ENCODE data around the gene PKD2L1.

The PKD2L1 gene

GRCh38 chr10:100355086-100355485 lies 25.1 kb upstream of the PKD2L1 start:
- no peak for DNase-seq

- no peak for DNase-seq
Observed at GRCh38 chr10:100353770-100354485, 23.9 kb upstream of the PKD2L1 start.

- no peak for DNase-seq
Observed at GRCh38 chr10:100350914-100351485, 21.0 kb upstream of the PKD2L1 start.

GRCh38 chr10:100349672-100350071 lies 19.6 kb upstream of the PKD2L1 start:
- DNase-seq: no peak

GRCh38 chr10:100349087-100349486 lies 19.1 kb upstream of the PKD2L1 start:
- DNase-seq: no peak

- DNase-seq: no peak
Observed at GRCh38 chr10:100348389-100348927, 18.4 kb upstream of the PKD2L1 start.

GRCh38 chr10:100347568-100348195 lies 17.7 kb upstream of the PKD2L1 start:
- peak; percentile 42 for DNase-seq

- peak; percentile 95 for DNase-seq
Observed at GRCh38 chr10:100346765-100347567, 16.9 kb upstream of the PKD2L1 start, which contains the start of gene SCD. TSS of gene SCD (plus strand) at chr10:100347233. CDS start at chr10:100347505, 272 bp downstream.

GRCh38 chr10:100346351-100346764 lies 16.3 kb upstream of the PKD2L1 start:
- peak; percentile 77 for DNase-seq

- peak; percentile 47 for DNase-seq
Observed at GRCh38 chr10:100345570-100346330, 15.7 kb upstream of the PKD2L1 start.

- DNase-seq: no peak
Observed at GRCh38 chr10:100344241-100344788, 14.3 kb upstream of the PKD2L1 start.

- DNase-seq: no peak
Observed at GRCh38 chr10:100342627-100342972, 12.6 kb upstream of the PKD2L1 start.

GRCh38 chr10:100341953-100342626 lies 12.1 kb upstream of the PKD2L1 start:
- peak; percentile 56 for DNase-seq

- no peak for DNase-seq
Observed at GRCh38 chr10:100340948-100341847, 11.2 kb upstream of the PKD2L1 start.

- no peak for DNase-seq
Observed at GRCh38 chr10:100339236-100339635, 9.2 kb upstream of the PKD2L1 start.

- peak; percentile 46 for DNase-seq
Observed at GRCh38 chr10:100338434-100339036, 8.5 kb upstream of the PKD2L1 start.

- DNase-seq: no peak
Observed at GRCh38 chr10:100334762-100335161, 4.7 kb upstream of the PKD2L1 start.

GRCh38 chr10:100333661-100334440 lies 3.8 kb upstream of the PKD2L1 start:
- DNase-seq: peak; percentile 45

- no peak for DNase-seq
Observed at GRCh38 chr10:100333106-100333505, 3.1 kb upstream of the PKD2L1 start.

Measured in fibroblast of skin of right biceps (primary cell).